IPS-15b (cell line): ENCODE data around the gene TSPAN14.

Source experiments
- H3K27me3 ChIP-seq: one replicate; pipeline ENCODE4 v1.6.1; 2013; ENCODE audit warnings: low read length; ENCODE audit not compliant: control insufficient read depth, insufficient read depth
- H3K36me3 ChIP-seq: one replicate; pipeline ENCODE4 v1.6.1; 2013; ENCODE audit warnings: low read length; ENCODE audit not compliant: control insufficient read depth, insufficient read depth
- H3K4me1 ChIP-seq: one replicate; pipeline ENCODE4 v1.6.1; 2013; ENCODE audit warnings: mild to moderate bottlenecking, low read length; ENCODE audit not compliant: control insufficient read depth, insufficient read depth
- H3K4me3 ChIP-seq: one replicate; pipeline ENCODE4 v1.5.1; 2013; ENCODE audit warnings: low read depth, low read length
- H3K9ac ChIP-seq: one replicate; pipeline ENCODE4 v1.6.1; 2013; ENCODE audit warnings: low read depth, mild to moderate bottlenecking, low read length
- H3K9me3 ChIP-seq: one replicate; pipeline ENCODE4 v1.6.1; 2013; ENCODE audit warnings: mild to moderate bottlenecking, low read length; ENCODE audit not compliant: control insufficient read depth, insufficient read depth

The TSPAN14 gene

GRCh38 chr10:80449520-80449919 lies 4.6 kb upstream of the TSPAN14 start:
- Histone ChIP-seq H3K4me1 (no peaks in the 10 kb centered on the region), H3K9ac (no peak overlapping the region), H3K4me3 (no peak overlapping the region), H3K36me3 (no peaks in the 10 kb centered on the region), H3K27me3 (peaks cover 14% of the 10 kb centered on the region), H3K9me3 (no peaks in the 10 kb centered on the region)

GRCh38 chr10:80451132-80451531 lies 3.0 kb upstream of the TSPAN14 start:
- peaks cover 16% of the 10 kb centered on the region for H3K27me3 ChIP-seq

GRCh38 chr10:80452069-80452468 lies 2.0 kb upstream of the TSPAN14 start:
- H3K36me3 ChIP-seq: no peaks in the 10 kb centered on the region
- H3K4me1 ChIP-seq: no peaks in the 10 kb centered on the region
- no peak overlapping the region for H3K4me3 ChIP-seq
- H3K9ac ChIP-seq: no peak overlapping the region
- peaks cover 18% of the 10 kb centered on the region for H3K27me3 ChIP-seq
- no peaks in the 10 kb centered on the region for H3K9me3 ChIP-seq

More at GRCh38 chr10:80451132-80451531, 3.0 kb upstream of the TSPAN14 start:
- H3K4me3 ChIP-seq: no peak overlapping the region
- no peaks in the 10 kb centered on the region for H3K36me3 ChIP-seq
- H3K9ac ChIP-seq: no peak overlapping the region
- no peaks in the 10 kb centered on the region for H3K9me3 ChIP-seq
- no peaks in the 10 kb centered on the region for H3K4me1 ChIP-seq

GRCh38 chr10:80452640-80453039 lies 1.5 kb upstream of the TSPAN14 start:
- no peaks in the 10 kb centered on the region for H3K36me3 ChIP-seq
- no peak overlapping the region for H3K9ac ChIP-seq
- peaks cover 18% of the 10 kb centered on the region for H3K27me3 ChIP-seq
- H3K4me3 ChIP-seq: no peak overlapping the region
- H3K4me1 ChIP-seq: peaks cover 3% of the 10 kb centered on the region
- no peaks in the 10 kb centered on the region for H3K9me3 ChIP-seq

GRCh38 chr10:80453056-80453841 lies 861 bp upstream of the TSPAN14 start:
- Histone ChIP-seq H3K36me3 (no peaks in the 10 kb centered on the region), H3K9me3 (no peaks in the 10 kb centered on the region), H3K4me1 (peaks cover 4% of the 10 kb centered on the region), H3K9ac (peak overlapping the region; percentile 28), H3K4me3 (peak overlapping the region; percentile 64), H3K27me3 (peaks cover 18% of the 10 kb centered on the region)

GRCh38 chr10:80454513-80455460 lies 677 bp downstream of the TSPAN14 start:
- peaks cover 10% of the 10 kb centered on the region for H3K4me1 ChIP-seq
- peak overlapping the region; percentile 73 for H3K9ac ChIP-seq
- no peaks in the 10 kb centered on the region for H3K9me3 ChIP-seq
- H3K27me3 ChIP-seq: peaks cover 18% of the 10 kb centered on the region
- peak overlapping the region; percentile 83 for H3K4me3 ChIP-seq
- H3K36me3 ChIP-seq: no peaks in the 10 kb centered on the region

- Histone ChIP-seq H3K9me3 (no peaks in the 10 kb centered on the region), H3K36me3 (no peaks in the 10 kb centered on the region), H3K4me1 (peaks cover 18% of the 10 kb centered on the region), H3K27me3 (peaks cover 18% of the 10 kb centered on the region), H3K4me3 (peak overlapping the region; percentile 83), H3K9ac (no peak overlapping the region)
Measured at GRCh38 chr10:80455461-80456349, 1.6 kb downstream of the TSPAN14 start.

- Histone ChIP-seq H3K4me1 (peaks cover 22% of the 10 kb centered on the region), H3K4me3 (no peak overlapping the region), H3K27me3 (peaks cover 6% of the 10 kb centered on the region), H3K9me3 (no peaks in the 10 kb centered on the region), H3K9ac (no peak overlapping the region), H3K36me3 (no peaks in the 10 kb centered on the region)
Measured at GRCh38 chr10:80457554-80458262, 3.6 kb downstream of the TSPAN14 start.

GRCh38 chr10:80458263-80458625 lies 4.1 kb downstream of the TSPAN14 start:
- H3K27me3 ChIP-seq: peaks cover 6% of the 10 kb centered on the region
- no peaks in the 10 kb centered on the region for H3K9me3 ChIP-seq
- H3K4me1 ChIP-seq: peaks cover 22% of the 10 kb centered on the region
- no peak overlapping the region for H3K4me3 ChIP-seq
- H3K36me3 ChIP-seq: no peaks in the 10 kb centered on the region
- H3K9ac ChIP-seq: no peak overlapping the region

- Histone ChIP-seq H3K9ac (no peak overlapping the region), H3K36me3 (no peaks in the 10 kb centered on the region), H3K9me3 (no peaks in the 10 kb centered on the region), H3K27me3 (peaks cover 6% of the 10 kb centered on the region), H3K4me3 (no peak overlapping the region), H3K4me1 (peaks cover 23% of the 10 kb centered on the region)
Measured at GRCh38 chr10:80458638-80459037, 4.5 kb downstream of the TSPAN14 start.
